ENCODE results near the gene RB1.
A peak's percentile ranks its signal among the peaks of the same experiment; 100 is the strongest.
"Not testable (repeated sequence)": the region's sequence is repeated elsewhere in the genome, so short reads cannot be mapped to it uniquely, and the experiment has no call there.

The RB1 gene

GRCh38 chr13:48448959-48449614 lies 145.5 kb downstream of the RB1 start:
- no peak for DNase-seq (ENCODE audit: low read depth in 2 of 2)

DNA sequence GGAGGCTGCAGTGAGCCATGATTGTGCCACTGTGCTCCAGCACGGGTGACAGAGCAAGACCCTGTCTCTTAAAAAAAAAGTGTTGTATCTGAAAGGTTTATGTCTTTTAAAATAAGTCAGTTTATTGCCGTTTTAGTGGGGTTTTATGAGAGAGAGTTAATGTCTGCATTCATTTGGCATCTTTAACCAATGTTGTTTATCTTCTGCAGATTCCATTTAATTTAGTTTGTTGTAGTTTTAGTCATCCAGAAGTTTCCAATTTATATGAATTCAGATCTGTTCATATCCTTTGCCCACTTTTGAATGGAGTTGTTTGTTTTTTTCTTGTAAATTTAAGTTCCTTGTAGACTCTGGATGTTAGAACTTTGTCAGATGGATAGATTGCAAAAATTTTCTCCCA lies 146.1 kb downstream of the RB1 start:
- no peak for DNase-seq (ENCODE audit: low read depth in 2 of 2)

DNA sequence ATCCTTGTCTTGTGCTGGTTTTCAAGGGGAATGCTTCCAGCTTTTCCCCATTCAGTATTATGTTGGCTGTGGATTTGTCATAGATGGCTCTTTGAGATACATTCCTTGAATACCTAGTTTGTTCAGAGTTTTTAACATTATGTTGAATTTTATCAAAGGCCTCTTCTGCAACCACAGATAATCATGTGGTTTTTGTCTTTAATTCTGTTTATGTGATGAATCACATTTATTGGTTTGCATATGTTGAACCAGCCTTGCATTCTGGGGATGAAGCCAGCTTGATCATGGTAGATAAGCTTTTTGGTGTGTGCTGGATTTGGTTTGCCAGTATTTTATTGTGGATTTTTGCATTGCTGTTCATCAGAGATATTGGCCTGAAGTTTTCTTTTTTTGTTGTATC lies 147.6 kb downstream of the RB1 start:
- not testable (repeated sequence) for DNase-seq (ENCODE audit: low read depth in 2 of 2)

DNA sequence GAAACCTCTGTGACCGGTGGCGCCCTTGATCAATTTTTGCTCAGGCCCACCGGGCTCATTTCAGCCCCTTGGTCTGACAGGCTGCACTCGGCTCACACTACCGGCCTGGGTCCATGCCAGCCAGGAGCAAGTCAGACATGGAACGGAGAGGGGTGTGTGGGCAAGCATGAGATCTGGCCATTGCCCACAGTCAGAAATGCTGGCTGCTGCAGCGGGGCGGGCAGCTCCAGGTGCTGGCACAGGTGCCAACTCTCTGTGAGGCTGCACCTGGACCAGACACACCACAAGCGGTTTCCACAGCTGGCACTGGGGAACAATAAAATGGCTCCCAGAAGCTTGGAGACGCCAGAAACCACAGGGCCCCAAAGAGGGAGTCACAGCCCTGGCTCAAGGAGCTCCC lies 153.0 kb downstream of the RB1 start:
- no peak for DNase-seq (ENCODE audit: low read depth in 2 of 2)

GRCh38 chr13:48457578-48458242 lies 154.2 kb downstream of the RB1 start:
- DNase-seq (ENCODE audit: low read depth in 2 of 2), result no peak

DNA sequence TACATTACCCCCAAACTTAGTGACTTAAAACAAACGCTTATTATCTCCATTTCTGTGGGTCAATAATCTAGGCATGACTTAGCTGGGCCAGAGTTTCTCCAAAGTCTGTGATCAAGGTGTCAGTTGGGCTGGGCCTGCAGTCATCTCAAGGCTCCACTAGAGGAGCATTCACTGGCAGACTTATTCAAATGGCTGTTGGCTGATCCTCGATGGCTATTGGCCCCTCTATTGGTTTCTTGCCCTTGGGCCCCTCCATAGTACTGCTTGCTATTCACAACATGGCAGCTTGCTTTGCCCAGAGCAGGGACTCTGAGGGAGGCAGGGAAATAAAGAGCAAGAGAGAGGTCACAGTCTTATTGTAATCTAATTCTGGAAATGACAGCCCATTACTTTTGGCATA lies 171.7 kb downstream of the RB1 start:
- DNase-seq (ENCODE audit: low read depth in 2 of 2), result no peak

- DNase-seq (ENCODE audit: low read depth in 2 of 2), result no peak
These were observed 172.7 kb downstream of the RB1 start for GRCh38 chr13:48476215-48476614.

DNA sequence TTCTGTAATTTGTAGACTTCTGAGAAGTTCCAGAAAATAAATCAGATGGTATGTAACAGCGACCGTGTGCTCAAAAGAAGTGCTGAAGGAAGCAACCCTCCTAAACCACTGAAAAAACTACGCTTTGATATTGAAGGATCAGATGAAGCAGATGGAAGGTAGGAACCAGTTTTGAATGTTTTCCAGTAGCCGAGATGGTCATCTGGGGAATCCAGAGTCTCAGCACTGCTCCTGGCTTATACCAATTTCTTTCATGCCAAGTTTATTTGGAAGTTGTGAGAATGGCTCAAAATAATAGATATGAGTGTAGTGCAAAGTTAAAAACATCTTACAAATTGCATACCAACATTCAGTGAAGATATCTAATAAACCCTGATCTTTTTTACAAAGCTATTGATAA lies 173.1 kb downstream of the RB1 start:
- no peak for DNase-seq (ENCODE audit: low read depth in 2 of 2)

GRCh38 chr13:48477191-48477855 lies 173.8 kb downstream of the RB1 start:
- DNase-seq (ENCODE audit: low read depth in 2 of 2), result no peak

DNA sequence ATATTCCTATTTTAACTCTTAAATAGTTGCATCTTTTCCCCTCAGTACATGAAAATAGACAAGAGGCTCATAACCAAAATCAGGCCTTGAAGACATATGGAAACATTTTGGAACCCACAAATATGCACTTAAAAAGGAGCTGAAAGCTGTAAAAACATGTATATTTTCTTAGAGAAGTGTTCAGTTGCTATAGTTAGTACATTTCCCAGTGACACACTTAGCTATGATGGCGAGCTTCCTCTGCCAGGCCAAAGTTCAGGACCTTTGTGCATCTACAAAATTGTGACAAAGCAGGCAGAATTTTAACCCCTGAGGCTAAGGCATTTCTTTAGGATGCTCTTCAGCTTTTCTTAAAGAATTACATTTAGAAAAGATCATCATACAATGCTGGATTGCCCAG lies 174.8 kb downstream of the RB1 start:
- DNase-seq (ENCODE audit: low read depth in 2 of 2), result no peak

- DNase-seq (ENCODE audit: low read depth in 2 of 2), result no peak
These were observed 180.0 kb downstream of the RB1 start for GRCh38 chr13:48483575-48483974.

- DNase-seq (ENCODE audit: low read depth in 2 of 2), result no peak
These were observed 181.9 kb downstream of the RB1 start for GRCh38 chr13:48485432-48485831.

GRCh38 chr13:48486362-48486761 lies 182.8 kb downstream of the RB1 start:
- no peak for DNase-seq (ENCODE audit: low read depth in 2 of 2)

DNA sequence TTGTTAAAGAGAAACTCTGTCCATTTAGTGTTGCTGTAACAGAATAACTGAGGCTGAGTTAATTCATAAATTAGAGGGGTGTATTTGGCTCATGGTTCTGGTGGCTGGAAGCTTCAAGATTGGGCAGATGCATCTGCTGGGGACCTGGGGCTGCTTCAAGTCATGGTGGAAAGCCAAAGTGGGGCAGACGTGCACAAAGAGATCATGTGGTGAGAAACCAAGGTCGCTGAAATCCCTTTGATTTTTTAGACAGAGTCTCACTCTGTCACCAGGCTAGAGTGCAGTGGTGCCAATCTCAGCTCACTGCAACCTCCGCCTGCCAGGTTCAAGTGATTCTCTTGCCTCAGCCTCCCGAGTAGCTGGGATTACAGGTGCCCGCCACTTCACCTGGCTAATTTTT lies 183.3 kb downstream of the RB1 start:
- no peak for DNase-seq (ENCODE audit: low read depth in 2 of 2)

DNA sequence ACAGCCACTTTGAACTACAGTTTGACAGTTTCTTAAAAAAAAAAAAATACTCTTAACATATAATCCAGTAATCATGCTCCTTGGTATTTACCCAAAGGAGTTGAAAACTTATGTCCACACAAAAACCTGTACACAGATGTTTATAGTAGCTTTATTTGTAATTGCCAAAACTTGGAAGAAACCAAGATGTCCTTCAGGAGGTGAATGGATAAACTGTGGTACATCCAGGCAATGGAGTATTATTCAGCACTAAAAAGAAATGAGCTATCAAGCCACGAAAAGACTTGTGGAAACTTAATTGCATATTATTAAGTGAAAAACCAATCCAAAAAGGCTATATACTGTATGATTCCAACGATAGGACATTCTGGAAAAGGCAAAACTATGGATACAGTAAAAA lies 184.4 kb downstream of the RB1 start:
- DNase-seq (ENCODE audit: low read depth in 2 of 2), result no peak

GRCh38 chr13:48488995-48489394 lies 185.4 kb downstream of the RB1 start:
- no peak for DNase-seq (ENCODE audit: low read depth in 2 of 2)

DNA sequence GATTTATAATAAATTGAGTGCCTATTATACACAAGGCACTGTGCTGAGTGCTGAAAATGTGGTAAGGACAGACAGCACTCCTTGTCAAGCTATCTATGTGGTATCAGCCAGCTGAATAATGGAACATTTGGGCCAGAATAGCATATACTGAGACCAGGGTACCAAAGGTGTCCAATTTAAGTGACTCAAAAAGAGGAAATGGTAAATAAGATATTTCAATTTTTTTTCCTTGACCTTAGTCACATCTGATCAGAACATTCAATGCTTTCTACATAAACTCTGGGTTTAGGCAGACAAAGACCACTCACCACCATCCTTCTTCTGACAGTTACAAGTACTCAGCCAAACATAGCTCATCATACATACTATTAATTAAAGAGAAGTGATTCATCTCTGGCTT lies 186.1 kb downstream of the RB1 start:
- DNase-seq (ENCODE audit: low read depth in 2 of 2), result no peak

- DNase-seq (ENCODE audit: low read depth in 2 of 2), result no peak
These were observed 186.7 kb downstream of the RB1 start for GRCh38 chr13:48490241-48490640.

DNA sequence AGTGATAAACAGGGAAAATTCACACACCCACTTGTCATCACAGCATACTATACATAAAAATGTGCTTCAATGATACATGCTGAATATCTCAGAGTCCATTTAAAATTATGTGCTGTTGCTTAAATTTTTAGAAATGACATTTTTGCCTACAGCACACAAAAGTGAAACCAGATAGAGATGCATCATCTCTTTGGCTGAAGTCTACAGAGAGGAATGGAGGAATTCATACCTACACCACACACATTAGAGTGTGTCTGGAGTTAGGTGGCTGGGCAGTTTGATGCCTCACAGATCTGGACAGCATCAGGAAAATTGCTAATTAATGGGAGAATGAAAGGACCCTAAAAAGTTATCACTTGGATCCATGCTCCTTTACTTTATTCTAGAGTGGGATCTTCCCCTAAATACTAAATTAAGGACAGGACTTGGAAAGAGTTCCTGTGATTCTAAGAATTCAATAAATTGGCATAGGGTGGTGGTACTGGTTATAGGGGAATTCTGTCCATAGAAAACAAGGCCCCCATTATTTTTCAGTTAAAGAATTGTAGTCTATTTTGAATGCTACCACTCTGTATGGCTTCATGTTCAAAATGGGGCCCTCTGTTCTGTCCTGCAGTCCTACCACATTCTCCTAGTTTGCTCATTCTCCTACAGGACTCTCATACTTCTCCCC lies 188.0 kb downstream of the RB1 start:
- no peak for DNase-seq (ENCODE audit: low read depth in 2 of 2)

DNA sequence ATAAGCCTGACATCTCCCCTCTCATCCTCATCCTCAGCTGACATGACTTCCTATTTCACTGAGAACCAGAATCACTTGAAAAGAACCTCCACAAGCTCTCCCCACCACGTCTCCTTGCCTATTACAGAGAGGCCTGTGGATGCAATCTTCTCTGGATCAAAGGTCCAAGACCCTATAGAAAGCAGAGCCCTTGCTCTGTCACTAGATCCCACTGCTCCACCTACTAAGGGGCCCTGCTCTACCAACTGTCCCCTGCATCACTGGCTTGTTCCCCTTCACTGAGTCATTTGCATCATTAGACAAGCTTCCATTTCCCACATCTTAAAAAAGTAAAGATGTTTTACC lies 188.5 kb downstream of the RB1 start:
- DNase-seq (ENCODE audit: low read depth in 2 of 2), result no peak

DNA sequence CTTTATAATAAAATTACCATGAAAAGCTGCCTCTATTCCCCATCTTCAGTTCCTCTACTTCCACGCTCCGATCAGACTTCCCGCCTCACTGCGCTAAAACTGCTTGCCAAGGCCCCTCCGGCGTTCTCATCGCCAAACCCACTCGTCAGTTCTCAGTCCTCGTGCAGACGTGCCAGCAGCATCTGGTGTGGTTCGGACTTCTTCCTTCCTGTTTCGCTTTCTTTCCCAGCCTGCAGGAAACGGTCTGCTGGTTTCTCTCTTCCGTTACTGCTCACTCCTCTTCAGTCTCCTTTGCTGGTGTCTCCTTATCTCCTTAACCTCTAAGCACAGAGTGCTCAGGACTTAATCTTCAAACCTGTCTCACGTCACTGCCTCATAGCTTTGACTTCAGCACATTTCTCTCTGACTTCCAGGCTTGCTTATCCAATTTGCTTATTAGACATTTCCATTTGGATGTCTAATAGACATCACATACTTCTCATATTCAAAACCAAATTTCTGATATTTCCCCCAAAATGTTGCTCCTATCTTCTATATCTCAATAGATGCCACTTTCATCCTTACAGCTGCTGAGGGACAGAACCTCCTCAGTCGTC lies 189.0 kb downstream of the RB1 start:
- DNase-seq (ENCODE audit: low read depth in 2 of 2), result peak; percentile 22 to 28

DNA sequence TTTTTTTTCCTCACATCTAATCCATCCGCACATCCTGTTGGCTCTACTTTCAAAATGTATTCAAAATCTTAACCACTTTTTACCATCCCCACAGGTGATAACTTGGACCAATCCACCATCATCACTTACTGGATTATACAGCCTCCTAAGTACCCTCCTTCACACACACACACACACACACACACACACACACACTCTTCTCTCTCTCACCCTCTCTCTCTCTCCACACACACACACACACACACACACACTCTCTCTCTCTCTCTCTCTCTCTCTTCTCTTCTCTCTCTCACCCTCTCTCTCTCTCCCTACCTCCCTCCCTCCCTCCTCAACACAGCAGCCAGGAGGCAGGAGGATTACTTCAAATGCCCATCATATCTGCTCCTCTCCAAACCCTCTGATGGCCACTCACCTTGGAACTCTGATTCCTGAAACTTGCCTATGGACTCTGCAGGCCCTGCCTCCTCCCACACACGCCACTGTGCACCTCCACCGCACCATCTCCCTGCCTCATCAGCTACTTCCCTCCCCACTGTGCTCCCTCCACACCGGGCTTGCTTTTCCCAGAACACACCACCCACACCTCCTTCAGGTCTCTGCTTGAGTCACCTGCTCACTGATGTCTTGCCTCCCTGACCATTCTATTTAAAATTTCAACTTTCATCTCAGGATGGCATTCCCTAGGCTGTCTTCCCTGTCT lies 189.7 kb downstream of the RB1 start:
- DNase-seq (ENCODE audit: low read depth in 2 of 2), result no peak
